ENCODE measurements around the gene EYS. TPM values are rescaled to one million over a fixed set of nuclear protein-coding genes. Genes with fewer than 3 reads are reported as not detected.

The EYS gene
- total and polyA plus RNA-seq, 2 experiments from 2014 or later: 0.04 TPM; not detected in 1

DNA sequence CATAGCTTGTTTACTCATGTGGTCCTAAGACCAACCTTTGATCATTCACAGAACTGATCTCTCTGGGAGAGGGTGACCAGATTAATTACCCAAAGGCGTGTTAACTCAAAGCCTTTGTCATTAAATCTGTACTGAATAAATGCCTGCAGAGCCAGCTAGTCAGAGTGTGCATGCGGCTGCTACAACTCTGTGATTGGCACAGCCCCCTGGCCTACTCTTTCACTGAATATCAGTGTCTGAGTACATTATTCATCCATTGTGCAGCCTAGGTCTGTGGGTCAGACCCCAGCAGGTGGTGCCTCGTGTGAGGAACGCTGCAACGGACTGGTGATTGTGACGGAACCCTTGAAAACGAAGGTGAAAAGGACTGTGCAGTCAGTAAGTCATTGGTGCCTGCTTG, 1407.8 kb downstream of the EYS start:
- no peaks in the 10 kb centered on the region for H3K79me2 ChIP-seq (ENCODE audit: insufficient read depth)
- H2AFZ ChIP-seq: no peak overlapping the region
- WGBS, 2 experiments (ENCODE audit: low coverage in 1 of 2, low lambda C conversion rate in 2 of 2, missing lambda C conversion rate in 2 of 2): 47 to 54% methylated on average over 7 of the region's 7 CpGs
- no peaks in the 10 kb centered on the region for H3K36me3 ChIP-seq (ENCODE audit: low read depth)
- H4K20me1 ChIP-seq (ENCODE audit: insufficient read depth): no peaks in the 10 kb centered on the region
- no peak for DNase-seq
- peaks cover 4% of the 10 kb centered on the region for H3K4me1 ChIP-seq (ENCODE audit: insufficient read depth)
- H3K9me2 ChIP-seq (ENCODE audit: insufficient read depth): no peaks in the 10 kb centered on the region
- in situ Hi-C loops (cut with MboI): no loop called here
- no peak overlapping the region for H3K27ac ChIP-seq
- no peaks in the 10 kb centered on the region for H3K27me3 ChIP-seq (replicated peaks; ENCODE audit: insufficient read depth)
- no peak overlapping the region for H3K9ac ChIP-seq
- H3F3A ChIP-seq (ENCODE audit: insufficient read depth): no peaks in the 10 kb centered on the region
- H3K9me3 ChIP-seq (ENCODE audit: low read depth): no peaks in the 10 kb centered on the region
- H3K4me3 ChIP-seq: no peak overlapping the region
- no peak overlapping the region for H3K4me2 ChIP-seq (ENCODE audit: unreplicated experiment)
- no peak for TF ChIP-seq EZH2 (IDR thresholded peaks at IDR 0.05; ENCODE audit: insufficient read depth, poor library complexity, severe bottlenecking)
- TF ChIP-seq EZH2phosphoT487 (IDR thresholded peaks at IDR 0.05; ENCODE audit: insufficient read depth, low read depth): no peak

DNA sequence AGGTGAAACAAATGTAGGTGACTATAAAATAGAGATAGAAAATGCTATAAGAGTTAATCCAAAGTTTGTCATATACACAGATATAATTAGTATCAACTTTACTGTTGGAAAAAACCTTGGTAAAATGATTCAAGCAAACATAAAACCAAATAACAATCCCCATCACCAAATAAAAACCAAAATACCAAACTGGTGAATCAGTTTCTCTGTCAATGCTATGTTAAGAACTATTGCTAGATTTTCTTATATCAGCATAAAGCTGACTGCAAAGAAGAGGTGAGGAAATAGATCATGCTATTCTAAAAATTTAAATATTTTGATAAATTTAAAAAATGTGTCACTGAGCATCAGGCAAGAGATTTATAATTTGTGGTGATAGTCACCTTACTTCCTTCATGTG, 1413.0 kb downstream of the EYS start:
- in situ Hi-C loops (cut with MboI): no loop called here
- peak; percentile 20 for DNase-seq
- no peak for TF ChIP-seq EZH2 (IDR thresholded peaks at IDR 0.05; ENCODE audit: insufficient read depth, poor library complexity, severe bottlenecking)
- no peak for TF ChIP-seq EZH2phosphoT487 (IDR thresholded peaks at IDR 0.05; ENCODE audit: insufficient read depth, low read depth)
- peak overlapping the region; percentile 37 for H3K4me2 ChIP-seq (ENCODE audit: unreplicated experiment)
- H3K27me3 ChIP-seq (replicated peaks; ENCODE audit: insufficient read depth): no peaks in the 10 kb centered on the region
- H3K4me1 ChIP-seq (ENCODE audit: insufficient read depth): peaks cover 21% of the 10 kb centered on the region
- H3K27ac ChIP-seq: no peak overlapping the region
- no peaks in the 10 kb centered on the region for H3K9me3 ChIP-seq (ENCODE audit: low read depth)
- no peaks in the 10 kb centered on the region for H4K20me1 ChIP-seq (ENCODE audit: insufficient read depth)
- H3K9me2 ChIP-seq (ENCODE audit: insufficient read depth): no peaks in the 10 kb centered on the region; the same call in 1 of the 2 replicates
- no peak overlapping the region for H2AFZ ChIP-seq
- no peaks in the 10 kb centered on the region for H3K79me2 ChIP-seq (ENCODE audit: insufficient read depth)
- H3K36me3 ChIP-seq (ENCODE audit: low read depth): no peaks in the 10 kb centered on the region
- H3F3A ChIP-seq (ENCODE audit: insufficient read depth): no peaks in the 10 kb centered on the region
- H3K9ac ChIP-seq: no peak overlapping the region
- no peak overlapping the region for H3K4me3 ChIP-seq

DNA sequence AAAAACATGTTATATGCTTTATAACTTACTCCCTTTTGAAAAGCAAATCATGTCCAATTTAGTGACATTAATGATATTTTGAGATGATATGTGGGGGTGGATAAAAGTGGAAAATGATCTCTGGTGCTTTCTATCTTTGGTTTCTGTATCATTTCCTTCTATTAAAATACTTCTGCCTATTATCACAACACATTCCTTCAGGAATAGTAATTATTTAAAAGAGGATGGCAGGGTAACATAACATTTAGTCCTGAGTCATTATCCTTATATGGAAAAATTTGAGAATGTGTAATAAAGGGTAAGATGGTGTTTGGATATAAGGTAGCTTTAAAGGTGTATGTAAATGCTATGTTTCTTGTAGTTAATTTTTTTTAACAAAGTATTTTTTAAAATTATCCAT, 1413.7 kb downstream of the EYS start:
- in situ Hi-C loops (cut with MboI): no loop called here
- Histone ChIP-seq H3K9ac (no peak overlapping the region), H4K20me1 (ENCODE audit: insufficient read depth) (no peaks in the 10 kb centered on the region), H3K9me3 (ENCODE audit: low read depth) (no peaks in the 10 kb centered on the region), H3K27ac (0 out of 2 replicates have a peak overlapping the region, but pooled peaks have one; percentile 0), H2AFZ (no peak overlapping the region), H3K36me3 (ENCODE audit: low read depth) (no peaks in the 10 kb centered on the region), H3F3A (ENCODE audit: insufficient read depth) (no peaks in the 10 kb centered on the region), H3K4me3 (no peak overlapping the region), H3K4me2 (ENCODE audit: unreplicated experiment) (peak overlapping the region; percentile 37), H3K27me3 (replicated peaks; ENCODE audit: insufficient read depth) (no peaks in the 10 kb centered on the region), H3K4me1 (ENCODE audit: insufficient read depth) (peaks cover 21% of the 10 kb centered on the region), H3K9me2 (ENCODE audit: insufficient read depth) (no peaks in the 10 kb centered on the region; the same call in 1 of the 2 replicates), H3K79me2 (ENCODE audit: insufficient read depth) (no peaks in the 10 kb centered on the region)
- TF ChIP-seq EZH2phosphoT487 (IDR thresholded peaks at IDR 0.05; ENCODE audit: insufficient read depth, low read depth): no peak
- TF ChIP-seq EZH2 (IDR thresholded peaks at IDR 0.05; ENCODE audit: insufficient read depth, poor library complexity, severe bottlenecking): no peak
- peak; percentile 54 for DNase-seq

DNA sequence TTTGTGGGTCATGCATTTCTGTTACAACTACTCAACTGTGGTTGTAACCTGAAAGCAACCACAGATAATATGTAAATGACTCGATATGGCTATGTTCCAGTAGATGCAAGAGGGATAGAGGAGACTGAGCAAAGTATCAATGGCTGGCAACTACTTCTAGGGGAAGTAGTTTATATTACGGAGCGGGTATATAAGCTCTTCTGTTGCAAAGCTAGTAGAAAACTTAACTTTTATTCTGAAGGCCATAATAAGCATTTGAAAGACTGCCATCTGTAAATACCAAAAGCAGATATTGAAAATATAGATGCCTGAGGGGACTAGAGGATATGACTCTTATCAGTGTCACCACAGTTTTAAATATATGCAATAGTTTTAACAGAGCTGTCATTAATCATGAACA, 1416.2 kb downstream of the EYS start:
- H3K4me3 ChIP-seq: no peak overlapping the region
- no peaks in the 10 kb centered on the region for H3K79me2 ChIP-seq (ENCODE audit: insufficient read depth)
- no peaks in the 10 kb centered on the region for H4K20me1 ChIP-seq (ENCODE audit: insufficient read depth)
- H3K27ac ChIP-seq: no peak overlapping the region
- no peaks in the 10 kb centered on the region; the same call in 1 of the 2 replicates for H3K9me2 ChIP-seq (ENCODE audit: insufficient read depth)
- no peaks in the 10 kb centered on the region for H3K27me3 ChIP-seq (replicated peaks; ENCODE audit: insufficient read depth)
- H3K9ac ChIP-seq: no peak overlapping the region
- H3K4me1 ChIP-seq (ENCODE audit: insufficient read depth): peaks cover 21% of the 10 kb centered on the region
- H3K36me3 ChIP-seq (ENCODE audit: low read depth): no peaks in the 10 kb centered on the region
- no peaks in the 10 kb centered on the region for H3K9me3 ChIP-seq (ENCODE audit: low read depth)
- DNase-seq: no peak
- H2AFZ ChIP-seq: no peak overlapping the region
- TF ChIP-seq EZH2 (IDR thresholded peaks at IDR 0.05; ENCODE audit: insufficient read depth, poor library complexity, severe bottlenecking): no peak
- TF ChIP-seq EZH2phosphoT487 (IDR thresholded peaks at IDR 0.05; ENCODE audit: insufficient read depth, low read depth): no peak
- 61 to 64% methylated on average over 3 of the region's 3 CpGs for WGBS, 2 experiments (ENCODE audit: low coverage in 1 of 2, low lambda C conversion rate in 2 of 2, missing lambda C conversion rate in 2 of 2)
- H3K4me2 ChIP-seq (ENCODE audit: unreplicated experiment): no peak overlapping the region
- in situ Hi-C loops (cut with MboI): no loop called here
- H3F3A ChIP-seq (ENCODE audit: insufficient read depth): no peaks in the 10 kb centered on the region

DNA sequence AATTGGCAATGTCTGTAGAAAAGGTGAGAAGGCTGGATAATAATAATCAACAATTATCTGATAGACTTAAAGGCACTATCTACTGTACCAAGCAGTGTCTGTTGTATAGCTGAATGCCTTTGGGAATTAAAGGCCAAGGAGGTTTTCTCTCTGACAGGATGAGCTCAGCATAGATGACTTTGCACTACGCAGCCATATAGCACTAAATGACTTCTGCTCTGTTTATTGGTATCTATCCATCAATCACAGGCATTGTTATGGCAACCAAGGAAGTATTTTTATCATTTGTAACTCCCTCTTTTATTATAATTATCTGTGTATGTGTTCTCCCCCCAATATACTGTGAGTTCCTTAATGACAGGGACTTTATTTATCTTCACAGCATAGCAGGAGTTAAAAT, 1417.1 kb downstream of the EYS start:
- Histone ChIP-seq H3K79me2 (ENCODE audit: insufficient read depth) (no peaks in the 10 kb centered on the region), H3K9ac (no peak overlapping the region), H2AFZ (no peak overlapping the region), H3K27ac (no peak overlapping the region), H3K4me1 (ENCODE audit: insufficient read depth) (peaks cover 21% of the 10 kb centered on the region), H3K4me3 (no peak overlapping the region), H3K27me3 (replicated peaks; ENCODE audit: insufficient read depth) (no peaks in the 10 kb centered on the region), H4K20me1 (ENCODE audit: insufficient read depth) (no peaks in the 10 kb centered on the region), H3K9me3 (ENCODE audit: low read depth) (no peaks in the 10 kb centered on the region), H3K9me2 (ENCODE audit: insufficient read depth) (no peaks in the 10 kb centered on the region; the same call in 1 of the 2 replicates), H3F3A (ENCODE audit: insufficient read depth) (no peaks in the 10 kb centered on the region), H3K36me3 (ENCODE audit: low read depth) (no peaks in the 10 kb centered on the region), H3K4me2 (ENCODE audit: unreplicated experiment) (no peak overlapping the region)
- no peak for DNase-seq
- TF ChIP-seq EZH2phosphoT487 (IDR thresholded peaks at IDR 0.05; ENCODE audit: insufficient read depth, low read depth) (no peak), EZH2 (IDR thresholded peaks at IDR 0.05; ENCODE audit: insufficient read depth, poor library complexity, severe bottlenecking) (no peak)
- 71 to 95% methylated on average over 1 of the region's 1 CpG for WGBS, 2 experiments (ENCODE audit: low coverage in 1 of 2, low lambda C conversion rate in 2 of 2, missing lambda C conversion rate in 2 of 2)
- in situ Hi-C loops (cut with MboI): no loop called here

All from GM23248 (cell line).